T-cell (primary cell): ENCODE results near the gene SLC2A5. TPM values are rescaled to one million over a fixed set of nuclear protein-coding genes. Genes with fewer than 3 reads are reported as not detected.

Experiments
- ATAC-seq, 4 experiments: fragments of 200-7000 bp in 3 of 4; fragments of 150-1000 bp in 1 of 4; cut with Tn5 transposase; replicated peaks in 1 of 4; 1 replicate in 3 of 4; 2 replicates in 1 of 4; pipeline ENCODE4 v1.10.0; 2021; ENCODE audit warnings: moderate library complexity in 3 of 4, mild to moderate bottlenecking in 2 of 4, moderate number of reproducible peaks in 1 of 4
- CTCF ChIA-PET, 2 donors: fragments of 300-600 bp; sonication (Branson Sonifier 250); formaldehyde crosslinking; loops; one replicate each; lab custom pipeline; 2022; ENCODE audit warnings: antibody characterized with exemption in 2 of 2; lab: Charles Lee
- POLR2A ChIA-PET, 2 donors: fragments of 300-600 bp; sonication (Branson Sonifier 250); formaldehyde crosslinking; loops; one replicate each; lab custom pipeline; 2022; ENCODE audit warnings: antibody characterized with exemption in 2 of 2; lab: Charles Lee
- DNase-seq, 35 experiments: peaks; one replicate each; pipeline versions ENCODE4 v3.0.0 to v3.0.0-alpha.2; 2013 to 2023
- H3K27ac ChIP-seq: one replicate; pipeline ENCODE4 v1.5.1; 2013; ENCODE audit warnings: low read length
- H3K27me3 ChIP-seq, 2 experiments: replicated peaks in 1 of 2; 1 replicate in 1 of 2; 2 replicates in 1 of 2; pipeline versions ENCODE4 v1.6.1 to v1.7.0; 2013; ENCODE audit warnings: low read length in 1 of 2, mixed read lengths in 1 of 2; ENCODE audit not compliant: control insufficient read depth in 2 of 2, insufficient read depth in 2 of 2; ENCODE audit errors: extremely low read depth in 1 of 2
- H3K36me3 ChIP-seq, 2 donors: 1 replicate in 1 of 2; 2 replicates in 1 of 2; pipeline versions ENCODE4 v1.6.1 to v1.7.0; 2013; ENCODE audit warnings: low read length in 1 of 2; ENCODE audit not compliant: control insufficient read depth in 2 of 2, insufficient read depth in 1 of 2; ENCODE audit errors: extremely low read depth in 1 of 2
- H3K4me1 ChIP-seq, 2 experiments: 1 replicate in 1 of 2; 2 replicates in 1 of 2; pipeline versions ENCODE4 v1.6.1 to v1.7.0; 2013; ENCODE audit warnings: low read length in 2 of 2, mixed read lengths in 1 of 2; ENCODE audit not compliant: insufficient read depth in 2 of 2, control insufficient read depth in 1 of 2; ENCODE audit errors: extremely low read depth in 1 of 2
- H3K4me3 ChIP-seq, 2 donors: 1 replicate in 1 of 2; 2 replicates in 1 of 2; pipeline versions ENCODE4 v1.5.1 to v1.7.0; 2013; ENCODE audit warnings: mild to moderate bottlenecking in 2 of 2, low read length in 1 of 2, moderate library complexity in 1 of 2; ENCODE audit not compliant: control insufficient read depth in 1 of 2; ENCODE audit errors: extremely low read depth in 1 of 2
- H3K9me3 ChIP-seq: 2 replicates; pipeline ENCODE4 v1.7.0; 2013
- H3K27ac Mint-ChIP-seq, 2 donors: one replicate each; pipeline ENCODE4 v1.8.0; 2020 to 2021; ENCODE audit warnings: mild to moderate bottlenecking in 2 of 2, mixed read lengths in 2 of 2
- H3K27me3 Mint-ChIP-seq, 2 donors: one replicate each; pipeline ENCODE4 v1.8.0; 2021 to 2022; ENCODE audit warnings: mixed read lengths in 2 of 2
- H3K36me3 Mint-ChIP-seq: one replicate; pipeline ENCODE4 v1.8.0; 2021; ENCODE audit warnings: mixed read lengths
- H3K4me1 Mint-ChIP-seq, 3 donors: one replicate each; pipeline ENCODE4 v1.8.0; 2020 to 2022; ENCODE audit warnings: mixed read lengths in 3 of 3, mild to moderate bottlenecking in 1 of 3
- H3K4me3 Mint-ChIP-seq, 3 donors: one replicate each; pipeline ENCODE4 v1.8.0; 2020 to 2022; ENCODE audit warnings: mild to moderate bottlenecking in 3 of 3, mixed read lengths in 3 of 3, moderate library complexity in 3 of 3
- H3K9me3 Mint-ChIP-seq, 3 donors: one replicate each; pipeline ENCODE4 v1.8.0; 2020 to 2022; ENCODE audit warnings: mixed read lengths in 3 of 3
- WGBS: methylation state at CpG from one replicate; pipeline ENCODE4 v1.1.5; 2013; ENCODE audit warnings: missing lambda C conversion rate; ENCODE audit not compliant: insufficient coverage; 5-methylcytosine and 5-hydroxymethylcytosine counted together
- total RNA-seq, 35 experiments: library from RNA in 6 of 35; stranded (reverse) in 6 of 35; fragments of 120-200 nt in 1 of 35; gene quantifications; one replicate each; pipeline versions ENCODE4 v1.2.1 to v1.2.4 and lab custom pipeline; 2013 to 2026

The SLC2A5 gene
- total RNA-seq, 5 donors from 2014 or later (not counting 1 experiment from before 2014, with no cell fraction given) = 0.32 to 1.5 (median 0.86) TPM

DNA sequence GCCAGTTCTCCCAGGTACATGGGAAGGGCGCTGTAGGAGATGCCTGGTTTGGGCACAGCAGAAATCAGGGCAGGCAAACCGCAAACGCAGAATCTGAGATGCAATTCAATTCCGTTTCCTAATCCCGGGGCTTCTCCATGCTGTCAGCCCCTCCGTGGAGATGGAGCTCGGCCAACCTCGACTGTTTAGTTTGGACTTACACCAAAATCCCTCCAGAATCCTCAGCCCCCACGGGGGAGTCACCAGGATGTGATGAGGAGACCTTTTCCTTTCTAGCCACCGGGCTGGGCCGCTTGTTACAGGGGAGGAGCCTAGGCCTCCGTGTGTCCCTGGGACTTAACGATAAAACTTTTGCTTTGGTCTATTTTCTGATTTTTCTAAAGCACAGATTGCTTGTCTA lies 51.1 kb downstream of the SLC2A5 start:
- ATAC-seq (no peak), DNase-seq (no peak)
- POLR2A ChIA-PET = no interaction called here
- peaks cover 2 to 15% (median 2%) of the 10 kb centered on the region in 3 donors for H3K4me1 Mint-ChIP-seq
- 92% methylated on average over 3 of the region's 13 CpGs for WGBS
- H3K27me3 Mint-ChIP-seq = peaks cover 8 to 9% of the 10 kb centered on the region in 2 donors
- no peak overlapping the region for H3K27ac Mint-ChIP-seq
- CTCF ChIA-PET = no interaction called here
- H3K9me3 Mint-ChIP-seq = no peaks in the 10 kb centered on the region
- Histone ChIP-seq H3K9me3 (no peaks in the 10 kb centered on the region), H3K27me3 (peaks cover 0 to 43% of the 10 kb centered on the region in 2 experiments), H3K4me1 (no peaks in the 10 kb centered on the region), H3K36me3 (no peaks in the 10 kb centered on the region), H3K4me3 (no peak overlapping the region), H3K27ac (no peak overlapping the region)
- H3K4me3 Mint-ChIP-seq = no peak overlapping the region
- no peaks in the 10 kb centered on the region for H3K36me3 Mint-ChIP-seq

DNA sequence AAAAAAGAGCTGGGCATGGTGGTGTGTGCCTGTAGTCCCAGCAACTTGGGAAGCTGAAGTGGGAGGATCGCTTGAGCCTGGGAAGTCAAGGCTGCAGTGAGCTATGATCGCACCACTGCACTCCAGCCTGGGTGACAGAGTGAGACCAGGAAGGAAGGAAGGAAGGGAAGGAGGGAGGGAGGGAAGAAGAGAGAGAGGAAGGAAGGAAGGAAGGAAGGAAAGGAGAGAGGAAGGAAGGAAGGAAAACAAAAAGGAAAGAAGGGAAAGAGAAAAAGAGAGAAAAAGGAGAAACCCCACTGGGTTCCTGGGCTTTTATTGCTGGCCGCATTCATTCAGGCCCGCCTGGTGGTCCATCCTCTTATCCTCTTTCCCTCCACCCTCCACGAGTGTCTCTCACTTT lies 53.0 kb downstream of the SLC2A5 start:
- CTCF ChIA-PET = interaction anchor here in 1 of 2 donors (0.6 kb wide), 1 partner anchor 75 kb away, joined by 3 read pairs; no protein-coding TSS in a partner anchor
- H3K27ac Mint-ChIP-seq = no peak overlapping the region
- H3K36me3 Mint-ChIP-seq = no peaks in the 10 kb centered on the region
- 71% methylated on average over 4 of the region's 5 CpGs for WGBS
- ATAC-seq = no peak
- H3K27me3 ChIP-seq = peaks cover 0 to 45% of the 10 kb centered on the region in 2 experiments
- no peak overlapping the region for H3K4me3 ChIP-seq
- H3K9me3 ChIP-seq = no peaks in the 10 kb centered on the region
- POLR2A ChIA-PET = no interaction called here
- H3K27me3 Mint-ChIP-seq = peaks cover 8 to 11% of the 10 kb centered on the region in 2 donors
- H3K4me1 ChIP-seq = no peaks in the 10 kb centered on the region
- H3K36me3 ChIP-seq = no peaks in the 10 kb centered on the region
- H3K9me3 Mint-ChIP-seq = no peaks in the 10 kb centered on the region
- H3K4me1 Mint-ChIP-seq = peaks cover 2 to 15% (median 2%) of the 10 kb centered on the region in 3 donors
- DNase-seq = no peak
- H3K4me3 Mint-ChIP-seq = no peak overlapping the region
- H3K27ac ChIP-seq = no peak overlapping the region

DNA sequence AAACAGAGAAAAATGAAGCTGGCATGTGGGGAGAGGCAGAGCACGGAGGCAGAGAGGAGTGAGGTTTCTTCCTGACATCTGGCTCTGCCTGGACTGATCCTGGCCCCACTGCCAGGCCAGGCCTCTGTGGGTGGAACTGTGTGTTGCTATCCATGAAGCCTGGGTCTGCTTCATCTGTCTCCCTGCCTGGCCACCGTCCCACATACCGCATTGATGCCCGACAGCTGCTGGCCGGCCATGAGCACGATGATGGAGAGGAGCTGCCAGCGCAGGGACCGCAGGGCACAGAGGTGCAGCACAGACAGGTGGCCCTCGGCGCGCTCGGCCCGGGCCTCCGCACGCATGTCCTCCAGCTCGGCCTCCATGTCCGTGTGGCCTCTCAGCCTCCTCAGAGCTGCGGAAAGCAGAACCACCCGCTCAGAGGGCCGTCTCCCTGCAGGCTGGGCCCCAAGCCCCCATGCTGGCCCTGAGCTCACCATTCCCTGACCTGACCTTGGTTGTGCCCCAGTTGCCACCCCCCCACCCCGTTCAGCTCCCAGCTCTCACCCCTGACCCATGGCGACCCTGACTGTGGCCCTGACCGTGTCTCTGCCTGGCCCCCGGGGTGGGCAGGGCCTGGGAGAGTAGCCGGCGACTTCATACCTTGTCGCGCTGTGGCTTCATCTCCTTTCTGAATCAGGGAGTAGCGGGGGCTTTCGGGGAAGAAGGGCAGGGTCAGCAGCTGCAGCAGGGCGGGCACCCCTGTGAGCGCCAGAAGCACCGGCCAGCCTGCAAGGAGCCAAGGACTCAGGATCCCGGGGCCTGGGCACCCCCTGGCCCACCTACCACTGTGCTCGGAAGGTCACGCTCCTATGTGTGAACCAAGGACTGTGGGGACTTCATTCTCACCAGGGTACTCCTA lies 54.7 kb downstream of the SLC2A5 start:
- Histone ChIP-seq H3K4me3 (no peak overlapping the region), H3K36me3 (no peaks in the 10 kb centered on the region), H3K27ac (no peak overlapping the region), H3K27me3 (peaks cover 0 to 47% of the 10 kb centered on the region in 2 experiments), H3K4me1 (no peaks in the 10 kb centered on the region), H3K9me3 (no peaks in the 10 kb centered on the region)
- H3K4me1 Mint-ChIP-seq = peaks cover 0 to 10% (median 7%) of the 10 kb centered on the region in 3 donors
- no peaks in the 10 kb centered on the region for H3K36me3 Mint-ChIP-seq
- ATAC-seq (no peak), DNase-seq (no peak)
- H3K27ac Mint-ChIP-seq = no peak overlapping the region
- H3K9me3 Mint-ChIP-seq = no peaks in the 10 kb centered on the region
- H3K4me3 Mint-ChIP-seq = no peak overlapping the region
- 85% methylated on average over 34 of the region's 36 CpGs for WGBS
- ChIA-PET POLR2A (no interaction called here), CTCF (interaction anchor here (0.6 to 1.0 kb wide), 2 partner anchors 10 to 126 kb away, joined by 3 to 6 read pairs; no protein-coding TSS in a partner anchor)
- peaks cover 4 to 19% of the 10 kb centered on the region in 2 donors for H3K27me3 Mint-ChIP-seq

DNA sequence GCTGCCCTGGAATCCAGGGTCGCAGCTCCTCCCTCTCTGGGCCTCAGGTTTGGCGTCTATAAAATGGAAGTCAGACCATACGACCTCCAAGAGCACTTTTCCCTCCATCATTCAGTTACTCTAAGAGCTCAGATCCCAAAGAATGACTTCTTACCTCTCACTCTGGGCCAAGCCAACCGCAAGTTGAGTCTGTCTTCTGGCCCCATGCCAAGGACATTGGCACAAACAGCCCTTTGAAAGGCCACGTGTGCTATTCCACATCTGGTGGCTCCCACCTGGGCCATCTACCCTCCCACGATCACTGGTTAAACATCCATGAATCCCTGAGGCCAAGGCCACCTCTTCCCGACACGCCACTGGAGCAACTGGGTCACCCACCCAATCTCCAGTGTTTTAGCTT lies 55.6 kb downstream of the SLC2A5 start:
- no peaks in the 10 kb centered on the region for H3K9me3 Mint-ChIP-seq
- no peak overlapping the region for H3K4me3 ChIP-seq
- no peak overlapping the region for H3K27ac Mint-ChIP-seq
- H3K36me3 Mint-ChIP-seq = no peaks in the 10 kb centered on the region
- H3K4me3 Mint-ChIP-seq = no peak overlapping the region
- H3K9me3 ChIP-seq = no peaks in the 10 kb centered on the region
- H3K36me3 ChIP-seq = no peaks in the 10 kb centered on the region
- ATAC-seq (no peak), DNase-seq (no peak)
- no peaks in the 10 kb centered on the region for H3K4me1 ChIP-seq
- 81% methylated on average over 7 of the region's 8 CpGs for WGBS
- H3K27me3 Mint-ChIP-seq = peaks cover 4 to 19% of the 10 kb centered on the region in 2 donors
- ChIA-PET POLR2A (no interaction called here), CTCF (no interaction called here)
- H3K27me3 ChIP-seq = peaks cover 0 to 47% of the 10 kb centered on the region in 2 experiments
- peaks cover 0 to 8% (median 7%) of the 10 kb centered on the region in 3 donors for H3K4me1 Mint-ChIP-seq
- no peak overlapping the region for H3K27ac ChIP-seq

DNA sequence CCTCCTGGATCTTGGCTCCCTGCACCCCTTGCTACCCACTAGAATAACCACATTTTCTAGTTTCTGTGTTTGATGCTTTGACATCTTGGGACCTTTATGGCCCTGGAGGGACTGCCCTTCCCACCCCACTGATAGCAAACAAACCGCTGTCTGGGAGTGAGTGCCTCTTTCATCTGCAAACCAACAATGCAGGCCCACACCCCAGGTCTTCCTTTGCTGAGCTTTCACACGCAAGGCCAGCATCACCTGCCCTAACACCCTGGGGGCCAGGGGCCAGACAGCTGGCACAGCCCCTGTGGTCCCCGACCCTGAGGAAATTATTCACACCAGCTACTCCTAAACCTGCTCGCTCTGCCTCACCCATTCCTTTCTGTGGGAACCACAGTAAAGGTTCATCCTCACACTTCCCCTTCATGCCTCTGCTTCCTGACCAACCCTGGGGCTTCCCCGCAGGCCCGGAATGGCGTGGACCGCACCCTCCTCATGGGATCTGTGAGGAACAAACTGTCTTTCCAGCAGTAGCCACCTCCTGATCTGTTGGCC lies 58.6 kb downstream of the SLC2A5 start:
- Histone ChIP-seq H3K36me3 (no peaks in the 10 kb centered on the region), H3K4me3 (no peak overlapping the region), H3K4me1 (no peaks in the 10 kb centered on the region), H3K27ac (no peak overlapping the region), H3K9me3 (no peaks in the 10 kb centered on the region), H3K27me3 (peaks cover 0 to 38% of the 10 kb centered on the region in 2 experiments)
- ATAC-seq (no peak), DNase-seq (no peak)
- peaks cover 0 to 8% (median 2%) of the 10 kb centered on the region in 3 donors for H3K4me1 Mint-ChIP-seq
- CTCF ChIA-PET = interaction anchor here in 1 of 2 donors (0.6 kb wide), 1 partner anchor 235 kb away, joined by 3 read pairs; no protein-coding TSS in a partner anchor
- H3K4me3 Mint-ChIP-seq = no peak overlapping the region
- H3K27me3 Mint-ChIP-seq = peaks cover 0 to 14% of the 10 kb centered on the region in 2 donors
- 64% methylated on average over 8 of the region's 8 CpGs for WGBS
- no peaks in the 10 kb centered on the region for H3K9me3 Mint-ChIP-seq
- POLR2A ChIA-PET = interaction anchor here in 1 of 2 donors (0.7 kb wide), 1 partner anchor 1312 kb away, joined by 10 read pairs; no protein-coding TSS in a partner anchor
- H3K27ac Mint-ChIP-seq = no peak overlapping the region
- no peaks in the 10 kb centered on the region for H3K36me3 Mint-ChIP-seq
